LNCaP clone FGC (cell line): ENCODE measurements around the gene TNFRSF8.

ENCODE experiments used
- DNase-seq: peaks from one replicate; pipeline ENCODE4 v3.0.0-alpha.2; 2011; ENCODE audit warnings: low read depth
- H3K4me3 ChIP-seq: 2 replicates; pipeline ENCODE4 v1.5.1; 2011; ENCODE audit warnings: mild to moderate bottlenecking, low read depth, low read length, control low read depth
- CTCF ChIP-seq: IDR thresholded peaks from 2 replicates; pipeline ENCODE4 v1.5.1; 2012; ENCODE audit warnings: mild to moderate bottlenecking; ENCODE audit not compliant: control insufficient read depth, insufficient read depth; ENCODE audit errors: extremely low read depth

The TNFRSF8 gene

GRCh38 chr1:12088607-12089006 lies 25.5 kb downstream of the TNFRSF8 start:
- no peak for DNase-seq
- H3K4me3 ChIP-seq, result no peak overlapping the region
- no peak for TF ChIP-seq CTCF

- TF ChIP-seq CTCF, result no peak
- H3K4me3 ChIP-seq, result no peak overlapping the region
- DNase-seq, result no peak
Measured at GRCh38 chr1:12090326-12090725, 27.2 kb downstream of the TNFRSF8 start.

GRCh38 chr1:12091191-12091590 lies 28.1 kb downstream of the TNFRSF8 start:
- no peak for TF ChIP-seq CTCF
- no peak overlapping the region for H3K4me3 ChIP-seq
- no peak for DNase-seq

- no peak for TF ChIP-seq CTCF
- no peak for DNase-seq
- no peak overlapping the region for H3K4me3 ChIP-seq
Measured at GRCh38 chr1:12094180-12094579, 31.1 kb downstream of the TNFRSF8 start.

- no peak overlapping the region for H3K4me3 ChIP-seq
- no peak for TF ChIP-seq CTCF
- DNase-seq, result no peak
Measured at GRCh38 chr1:12095452-12096263, 32.6 kb downstream of the TNFRSF8 start.

GRCh38 chr1:12096615-12097014 lies 33.5 kb downstream of the TNFRSF8 start:
- TF ChIP-seq CTCF, result no peak
- DNase-seq, result no peak
- H3K4me3 ChIP-seq, result no peak overlapping the region

GRCh38 chr1:12097321-12097720 lies 34.2 kb downstream of the TNFRSF8 start:
- DNase-seq, result no peak
- no peak for TF ChIP-seq CTCF
- no peak overlapping the region for H3K4me3 ChIP-seq
